ENCODE results near the gene MLH3.
A peak's percentile ranks its signal among the peaks of the same experiment; 100 is the strongest.
"Not testable (repeated sequence)": the region's sequence is repeated elsewhere in the genome, so short reads cannot be mapped to it uniquely, and the experiment has no call there.

The MLH3 gene

GRCh38 chr14:75050852-75051555 lies at the start of gene MLH3:
TSS of gene MLH3 (minus strand) at chr14:75051467. CDS start at chr14:75049655, 1,812 bp downstream.
- DNase-seq (ENCODE audit: low read depth), result no peak

- DNase-seq (ENCODE audit: low read depth), result no peak
Measured at GRCh38 chr14:75098682-75099081, 47.4 kb upstream of the MLH3 start.

- no peak for DNase-seq (ENCODE audit: low read depth)
Measured at GRCh38 chr14:75098212-75098611, 46.9 kb upstream of the MLH3 start.

GRCh38 chr14:75096959-75097358 lies 45.7 kb upstream of the MLH3 start:
- no peak for DNase-seq (ENCODE audit: low read depth)

- DNase-seq (ENCODE audit: low read depth), result no peak
Measured at GRCh38 chr14:75095690-75096089, 44.4 kb upstream of the MLH3 start.

- DNase-seq (ENCODE audit: low read depth), result no peak
Measured at GRCh38 chr14:75094896-75095295, 43.6 kb upstream of the MLH3 start.

- no peak for DNase-seq (ENCODE audit: low read depth)
Measured at GRCh38 chr14:75092698-75093097, 41.4 kb upstream of the MLH3 start.

GRCh38 chr14:75091251-75091650 lies 40.0 kb upstream of the MLH3 start:
- no peak for DNase-seq (ENCODE audit: low read depth)

- peak; percentile 3 for DNase-seq (ENCODE audit: low read depth)
Measured at GRCh38 chr14:75090353-75090752, 39.1 kb upstream of the MLH3 start.

- no peak for DNase-seq (ENCODE audit: low read depth)
Measured at GRCh38 chr14:75088566-75089373, 37.5 kb upstream of the MLH3 start.

- DNase-seq (ENCODE audit: low read depth), result no peak
Measured at GRCh38 chr14:75088153-75088552, 36.9 kb upstream of the MLH3 start.

GRCh38 chr14:75084513-75084912 lies 33.2 kb upstream of the MLH3 start:
- no peak for DNase-seq (ENCODE audit: low read depth)

- no peak for DNase-seq (ENCODE audit: low read depth)
Measured at GRCh38 chr14:75083271-75083670, 32.0 kb upstream of the MLH3 start.

- DNase-seq (ENCODE audit: low read depth), result no peak
Measured at GRCh38 chr14:75081660-75082229, 30.5 kb upstream of the MLH3 start.

- no peak for DNase-seq (ENCODE audit: low read depth)
Measured at GRCh38 chr14:75079521-75079920, 28.3 kb upstream of the MLH3 start.

- no peak for DNase-seq (ENCODE audit: low read depth)
Measured at GRCh38 chr14:75077794-75078193, 26.5 kb upstream of the MLH3 start.

GRCh38 chr14:75070383-75070782 lies 19.1 kb upstream of the MLH3 start:
- DNase-seq (ENCODE audit: low read depth), result no peak

- DNase-seq (ENCODE audit: low read depth), result no peak
Measured at GRCh38 chr14:75069811-75070145, 18.5 kb upstream of the MLH3 start.

- DNase-seq (ENCODE audit: low read depth), result no peak
Measured at GRCh38 chr14:75069121-75069810, 18.0 kb upstream of the MLH3 start, which contains the start of gene ZC2HC1C. TSS of gene ZC2HC1C (plus strand) at chr14:75069641. CDS start at chr14:75070574, 933 bp downstream.

GRCh38 chr14:75068294-75069120 lies 17.2 kb upstream of the MLH3 start:
- DNase-seq (ENCODE audit: low read depth), result no peak

GRCh38 chr14:75067765-75068164 lies 16.5 kb upstream of the MLH3 start:
- DNase-seq (ENCODE audit: low read depth), result not testable (repeated sequence)

GRCh38 chr14:75067212-75067611 lies 15.9 kb upstream of the MLH3 start:
- no peak for DNase-seq (ENCODE audit: low read depth)

Measured in non-pigmented ciliary epithelial cell (primary cell).